Heart left ventricle (tissue), 16 donors: ENCODE data around the gene DHRS7. TPM values are rescaled to one million over a fixed set of nuclear protein-coding genes. Genes with fewer than 3 reads are reported as not detected.

Source experiments
- ATAC-seq, 4 donors: fragments of 200-7000 bp; cut with Tn5 transposase; one replicate each; pipeline ENCODE4 v1.9.1; 2020 to 2022; ENCODE audit warnings: moderate library complexity in 4 of 4, mild to moderate bottlenecking in 3 of 4, moderate number of reproducible peaks in 1 of 4
- DNase-seq, 5 donors: peaks; one replicate each; pipeline ENCODE4 v3.0.0-alpha.2; 2020
- H3K27ac ChIP-seq, 12 donors: fragments of 200-600 bp; sonication (generic) in 4 of 12; one replicate each; pipeline versions ENCODE4 v1.5.0 to v1.8.0; 2016 to 2022; ENCODE audit warnings: mild to moderate bottlenecking in 2 of 12
- H3K27me3 ChIP-seq, 9 donors: fragments of 200-600 bp; sonication (generic) in 2 of 9; one replicate each; pipeline versions ENCODE4 v1.5.1 to v1.8.0; 2016 to 2022; ENCODE audit warnings: mild to moderate bottlenecking in 3 of 9
- H3K36me3 ChIP-seq, 9 donors: fragments of 200-600 bp; sonication (generic) in 2 of 9; one replicate each; pipeline versions ENCODE4 v1.5.0 to v1.8.0; 2018 to 2022; ENCODE audit warnings: mild to moderate bottlenecking in 2 of 9
- H3K4me1 ChIP-seq, 12 donors: fragments of 200-600 bp; sonication (generic) in 4 of 12; one replicate each; pipeline versions ENCODE4 v1.5.0 to v1.8.0; 2016 to 2022; ENCODE audit warnings: mild to moderate bottlenecking in 3 of 12
- H3K4me3 ChIP-seq, 12 donors: fragments of 200-600 bp; sonication (generic) in 4 of 12; one replicate each; pipeline versions ENCODE4 v1.5.0 to v1.8.0; 2017 to 2022; ENCODE audit warnings: mild to moderate bottlenecking in 9 of 12, moderate library complexity in 4 of 12
- H3K9me3 ChIP-seq, 12 donors: fragments of 200-600 bp; sonication (generic) in 4 of 12; one replicate each; pipeline versions ENCODE4 v1.5.0 to v1.8.0; 2016 to 2022; ENCODE audit warnings: mild to moderate bottlenecking in 1 of 12
- POLR2A ChIP-seq, 2 donors: fragments of 450-650 bp; IDR thresholded peaks; one replicate each; pipeline ENCODE4 v1.6.1; 2017; ENCODE audit warnings: antibody characterized with exemption in 2 of 2, mild to moderate bottlenecking in 2 of 2, moderate library complexity in 2 of 2
- WGBS, 4 donors: extraction: QIAGEN DNeasy Blood & Tissue Kit in 2 of 4; methylation state at CpG; one replicate each; pipeline versions ENCODE4 v1.1.5 to v1.1.7; 2013 to 2018; 5-methylcytosine and 5-hydroxymethylcytosine counted together
- intact Hi-C, 10 donors: fragments of 100-400 bp; cut with DNase I; formaldehyde crosslinking; loops; one replicate each; pipeline versions ENCODE4 v1.11.1 to v1.14.2; 2022
- polyA plus RNA-seq, 2 donors: library from polyadenylated mRNA; stranded (reverse); fragments of 200-250 nt; gene quantifications; one replicate each; pipeline ENCODE4 v1.2.3, GENCODE V29; 2013
- total RNA-seq, 9 donors: library from RNA; depleted of rRNA in 2 of 9; stranded (reverse); fragments of >200 nt in 2 of 9; fragmentation: NEBNext Ultra II Directional in 3 of 9; extraction: Animal tissue kit (Norgen Biotek cat#: 25700) in 3 of 9; gene quantifications; one replicate each; pipeline versions ENCODE4 v1.1.0 to v1.2.4, GENCODE V29; 2016 to 2023
- TF ChIP-seq, protein P1 (sequence below), 12 donors: fragments of 200-600 bp; sonication (generic) in 4 of 12; IDR thresholded peaks; one replicate each; pipeline versions ENCODE4 v1.5.0 to v1.8.0; 2018 to 2022; ENCODE audit warnings: antibody characterized with exemption in 12 of 12, mild to moderate bottlenecking in 5 of 12
- donor health status: ischemic (EF 13 %, LVEDD 7.1; RV severe dilation, severe dysfunction).
- donor health status: healthy with polysubstance abuse.
- donor health status: DM: no; HTN: yes; CAD: no.
- donor health status: DM: no; HTN: no; CAD: no.
- donor health status: ischemic (EF 25% LVEDD 6.9; RV normal size, moderate dysfunction).
- donor health status: ischemic (EF 25% LVEDD 5.7; RV mildly dilated, moderate dysfunction).
- donor health status: healthy.
- donor health status: DM: yes; HTN: yes; CAD: no.
- donor health status: ischemic (EF 35%, LVEDD 5.7; RV mildly dilated, moderate dysfunction).
- donor health status: nonischemic (EF 11% LVEDD 7.7; RV severe dilation, severe dysfunction).
- donor health status: DM: yes; HTN: yes; CAD: no.
- donor health status: PGD.
- donor health status: ischemic (EF 29% LVEDD 5.4; RV normal size, mild dysfunction).
- donor health status: nonischemic (EF 23%, LVEDD 6.1; RV moderate dilation, normal function).

DHRS7 gene
- total and polyA plus RNA-seq, 11 donors = 27.9 to 89.3 (median 40.5) TPM

GRCh38 chr14:60212503-60213371 lies 47.5 kb upstream of the DHRS7 start:
- TF ChIP-seq, protein P1, sequence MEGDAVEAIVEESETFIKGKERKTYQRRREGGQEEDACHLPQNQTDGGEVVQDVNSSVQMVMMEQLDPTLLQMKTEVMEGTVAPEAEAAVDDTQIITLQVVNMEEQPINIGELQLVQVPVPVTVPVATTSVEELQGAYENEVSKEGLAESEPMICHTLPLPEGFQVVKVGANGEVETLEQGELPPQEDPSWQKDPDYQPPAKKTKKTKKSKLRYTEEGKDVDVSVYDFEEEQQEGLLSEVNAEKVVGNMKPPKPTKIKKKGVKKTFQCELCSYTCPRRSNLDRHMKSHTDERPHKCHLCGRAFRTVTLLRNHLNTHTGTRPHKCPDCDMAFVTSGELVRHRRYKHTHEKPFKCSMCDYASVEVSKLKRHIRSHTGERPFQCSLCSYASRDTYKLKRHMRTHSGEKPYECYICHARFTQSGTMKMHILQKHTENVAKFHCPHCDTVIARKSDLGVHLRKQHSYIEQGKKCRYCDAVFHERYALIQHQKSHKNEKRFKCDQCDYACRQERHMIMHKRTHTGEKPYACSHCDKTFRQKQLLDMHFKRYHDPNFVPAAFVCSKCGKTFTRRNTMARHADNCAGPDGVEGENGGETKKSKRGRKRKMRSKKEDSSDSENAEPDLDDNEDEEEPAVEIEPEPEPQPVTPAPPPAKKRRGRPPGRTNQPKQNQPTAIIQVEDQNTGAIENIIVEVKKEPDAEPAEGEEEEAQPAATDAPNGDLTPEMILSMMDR (IDR thresholded peaks at IDR 0.05) = no peak
- no peak for TF ChIP-seq POLR2A (IDR thresholded peaks at IDR 0.05)
- intact Hi-C loops = no loop called here
- Histone ChIP-seq H3K36me3 (no peaks in the 10 kb centered on the region), H3K4me1 (peaks cover 0 to 10% (median 0%) of the 10 kb centered on the region in 12 donors), H3K27me3 (peaks cover 0 to 3% (median 0%) of the 10 kb centered on the region in 9 donors), H3K9me3 (no peaks in the 10 kb centered on the region), H3K4me3 (no peak overlapping the region), H3K27ac (no peak overlapping the region)
- WGBS, 4 donors = 77 to 86% (median 85%) methylated on average over 5 of the region's 5 CpGs
- ATAC-seq (no peak), DNase-seq (no peak)

GRCh38 chr14:60211153-60211552 lies 46.0 kb upstream of the DHRS7 start:
- intact Hi-C loops = no loop called here
- no peaks in the 10 kb centered on the region for H3K36me3 ChIP-seq
- ATAC-seq (no peak), DNase-seq (no peak)
- no peak overlapping the region for H3K27ac ChIP-seq
- no peak for TF ChIP-seq POLR2A (IDR thresholded peaks at IDR 0.05)
- TF ChIP-seq, protein P1 (IDR thresholded peaks at IDR 0.05) = no peak
- WGBS, 4 donors = 83 to 89% (median 88%) methylated on average over 3 of the region's 3 CpGs
- peaks cover 0 to 10% (median 0%) of the 10 kb centered on the region in 12 donors for H3K4me1 ChIP-seq
- no peak overlapping the region for H3K4me3 ChIP-seq
- H3K27me3 ChIP-seq = peaks cover 0 to 3% (median 0%) of the 10 kb centered on the region in 9 donors
- H3K9me3 ChIP-seq = no peaks in the 10 kb centered on the region

GRCh38 chr14:60210703-60211102 lies 45.5 kb upstream of the DHRS7 start:
- no peak overlapping the region for H3K4me3 ChIP-seq
- intact Hi-C loops = no loop called here

More at GRCh38 chr14:60210703-60211102, 45.5 kb upstream of the DHRS7 start:
- DNase-seq = no peak
- TF ChIP-seq, protein P1 (IDR thresholded peaks at IDR 0.05) = no peak
- TF ChIP-seq POLR2A (IDR thresholded peaks at IDR 0.05) = no peak
- no peaks in the 10 kb centered on the region for H3K9me3 ChIP-seq
- no peaks in the 10 kb centered on the region for H3K36me3 ChIP-seq
- 57 to 71% (median 64%) methylated on average over 1 of the region's 1 CpG for WGBS, 4 donors
- H3K27me3 ChIP-seq = peaks cover 0 to 3% (median 0%) of the 10 kb centered on the region in 9 donors
- peaks cover 0 to 10% (median 0%) of the 10 kb centered on the region in 12 donors for H3K4me1 ChIP-seq
- no peak for ATAC-seq
- H3K27ac ChIP-seq = no peak overlapping the region
